SJCRH30 (cell line): ENCODE results near the gene RIC8A. TPM values are rescaled to one million over a fixed set of nuclear protein-coding genes. Genes with fewer than 3 reads are reported as not detected.

Experiments
- DNase-seq, 2 experiments: peaks; one replicate each; pipeline ENCODE4 v3.0.0-alpha.2; 2015 to 2020
- H3K27ac ChIP-seq: fragments of 250-450 bp; sonication (Bioruptor Pico); 2 replicates; pipeline ENCODE4 v1.5.1; 2020; ENCODE audit warnings: mild to moderate bottlenecking, moderate library complexity
- H3K27me3 ChIP-seq: fragments of 250-450 bp; sonication (Bioruptor Pico); 2 replicates; pipeline ENCODE4 v1.5.1; 2020; ENCODE audit warnings: mild to moderate bottlenecking, moderate library complexity
- H3K36me3 ChIP-seq: fragments of 250-450 bp; sonication (Bioruptor Pico); 2 replicates; pipeline ENCODE4 v1.5.1; 2020; ENCODE audit warnings: mild to moderate bottlenecking, moderate library complexity
- H3K4me1 ChIP-seq: fragments of 250-450 bp; sonication (Bioruptor Pico); 2 replicates; pipeline ENCODE4 v1.5.1; 2020; ENCODE audit warnings: mild to moderate bottlenecking, moderate library complexity
- H3K4me3 ChIP-seq: fragments of 250-450 bp; sonication (Bioruptor Pico); 2 replicates; pipeline ENCODE4 v1.5.1; 2020; ENCODE audit warnings: mild to moderate bottlenecking, moderate library complexity
- H3K9me3 ChIP-seq: fragments of 250-450 bp; sonication (Bioruptor Pico); replicated peaks from 2 replicates; pipeline ENCODE4 v1.5.1; 2020; ENCODE audit warnings: mild to moderate bottlenecking, moderate library complexity
- total RNA-seq: library from RNA; depleted of rRNA; stranded (reverse); fragments of >200 nt; shearing (Covaris generic); gene quantifications from 2 replicates; pipeline ENCODE4 v1.2.3, GENCODE V29; 2014

RIC8A gene
- total RNA-seq, 1 experiment from 2014 or later = 98.3 TPM

- Histone ChIP-seq H3K4me1 (no peaks in the 10 kb centered on the region), H3K27ac (no peak overlapping the region), H3K27me3 (no peaks in the 10 kb centered on the region), H3K36me3 (no peaks in the 10 kb centered on the region), H3K4me3 (no peak overlapping the region), H3K9me3 (no peaks in the 10 kb centered on the region)
- DNase-seq = no peak
Observed at GRCh38 chr11:221539-221938, 14.0 kb downstream of the RIC8A start.

- no peak overlapping the region for H3K27ac ChIP-seq
Observed at GRCh38 chr11:221998-222789, 14.7 kb downstream of the RIC8A start.

GRCh38 chr11:223026-223789, 15.7 kb downstream of the RIC8A start:
- Histone ChIP-seq H3K4me3 (no peak overlapping the region), H3K4me1 (no peaks in the 10 kb centered on the region), H3K27ac (no peak overlapping the region), H3K27me3 (no peaks in the 10 kb centered on the region), H3K9me3 (no peaks in the 10 kb centered on the region), H3K36me3 (no peaks in the 10 kb centered on the region)
- DNase-seq = no peak

More at GRCh38 chr11:221998-222789, 14.7 kb downstream of the RIC8A start:
- H3K27me3 ChIP-seq = no peaks in the 10 kb centered on the region
- no peaks in the 10 kb centered on the region for H3K4me1 ChIP-seq
- H3K9me3 ChIP-seq = no peaks in the 10 kb centered on the region
- DNase-seq = no peak
- H3K4me3 ChIP-seq = no peak overlapping the region
- no peaks in the 10 kb centered on the region for H3K36me3 ChIP-seq

- DNase-seq = no peak
- H3K4me1 ChIP-seq = no peaks in the 10 kb centered on the region
Observed at GRCh38 chr11:223884-224283, 16.4 kb downstream of the RIC8A start.

GRCh38 chr11:224424-224823, 16.9 kb downstream of the RIC8A start:
- Histone ChIP-seq H3K4me1 (no peaks in the 10 kb centered on the region), H3K27me3 (no peaks in the 10 kb centered on the region), H3K4me3 (no peak overlapping the region), H3K27ac (no peak overlapping the region), H3K9me3 (no peaks in the 10 kb centered on the region), H3K36me3 (no peaks in the 10 kb centered on the region)
- DNase-seq = no peak

More at GRCh38 chr11:223884-224283, 16.4 kb downstream of the RIC8A start:
- no peaks in the 10 kb centered on the region for H3K27me3 ChIP-seq
- no peaks in the 10 kb centered on the region for H3K9me3 ChIP-seq
- H3K36me3 ChIP-seq = no peaks in the 10 kb centered on the region
- no peak overlapping the region for H3K4me3 ChIP-seq
- no peak overlapping the region for H3K27ac ChIP-seq

- H3K4me1 ChIP-seq = no peaks in the 10 kb centered on the region
- H3K36me3 ChIP-seq = no peaks in the 10 kb centered on the region
- no peak for DNase-seq
- H3K27me3 ChIP-seq = no peaks in the 10 kb centered on the region
- no peaks in the 10 kb centered on the region for H3K9me3 ChIP-seq
- H3K4me3 ChIP-seq = no peak overlapping the region
- no peak overlapping the region for H3K27ac ChIP-seq
Observed at GRCh38 chr11:225734-226453, 18.4 kb downstream of the RIC8A start.

- no peak for DNase-seq
- Histone ChIP-seq H3K4me1 (no peaks in the 10 kb centered on the region), H3K36me3 (no peaks in the 10 kb centered on the region), H3K4me3 (no peak overlapping the region), H3K27ac (no peak overlapping the region), H3K27me3 (no peaks in the 10 kb centered on the region), H3K9me3 (no peaks in the 10 kb centered on the region)
Observed at GRCh38 chr11:227824-228379, 20.4 kb downstream of the RIC8A start.

- DNase-seq = no peak
- H3K27ac ChIP-seq = no peak overlapping the region
- H3K27me3 ChIP-seq = no peaks in the 10 kb centered on the region
- H3K36me3 ChIP-seq = no peaks in the 10 kb centered on the region
- H3K9me3 ChIP-seq = no peaks in the 10 kb centered on the region
- no peak overlapping the region for H3K4me3 ChIP-seq
- no peaks in the 10 kb centered on the region; the same call in 1 of the 2 replicates for H3K4me1 ChIP-seq
Observed at GRCh38 chr11:230431-230830, 22.9 kb downstream of the RIC8A start.

- no peaks in the 10 kb centered on the region for H3K27me3 ChIP-seq
- no peaks in the 10 kb centered on the region for H3K9me3 ChIP-seq
- no peaks in the 10 kb centered on the region for H3K36me3 ChIP-seq
- H3K27ac ChIP-seq = no peak overlapping the region
- no peak overlapping the region for H3K4me3 ChIP-seq
- DNase-seq = no peak
- H3K4me1 ChIP-seq = peaks cover 4% of the 10 kb centered on the region
Observed at GRCh38 chr11:232783-233565, 25.5 kb downstream of the RIC8A start.

- Histone ChIP-seq H3K9me3 (no peaks in the 10 kb centered on the region), H3K27ac (no peak overlapping the region), H3K4me1 (peaks cover 5% of the 10 kb centered on the region), H3K36me3 (peaks cover 6% of the 10 kb centered on the region; the same call in 1 of the 2 replicates), H3K27me3 (no peaks in the 10 kb centered on the region), H3K4me3 (peak overlapping the region; percentile 90)
- no peak for DNase-seq
Observed at GRCh38 chr11:235180-235579, 27.7 kb downstream of the RIC8A start.

GRCh38 chr11:235609-235996, 28.1 kb downstream of the RIC8A start:
- Histone ChIP-seq H3K27ac (peak overlapping the region; percentile 64), H3K36me3 (peaks cover 6% of the 10 kb centered on the region; the same call in 1 of the 2 replicates), H3K4me1 (peaks cover 5% of the 10 kb centered on the region), H3K27me3 (no peaks in the 10 kb centered on the region), H3K9me3 (no peaks in the 10 kb centered on the region), H3K4me3 (peak overlapping the region; percentile 90)
- DNase-seq = no peak

- peak within 1 kb of the TSS; percentile 64 for H3K27ac ChIP-seq
- H3K9me3 ChIP-seq = no peaks in the 10 kb centered on the region
- H3K4me3 ChIP-seq = peak within 1 kb of the TSS; percentile 90
- H3K36me3 ChIP-seq = peaks cover 6% of the 10 kb centered on the region; the same call in 1 of the 2 replicates
- no peaks in the 10 kb centered on the region for H3K27me3 ChIP-seq
- DNase-seq = peak; percentile 78 to 79
- peaks cover 5% of the 10 kb centered on the region for H3K4me1 ChIP-seq
Observed at GRCh38 chr11:235997-236773, 28.7 kb downstream of the RIC8A start, which contains the start of gene SIRT3. Gene SIRT3, minus strand, starts transcription at chr11:236342. Its CDS starts 14 bp downstream, at chr11:236328.
